ENCODE measurements around the gene SACM1L. TPM values are rescaled to one million over a fixed set of nuclear protein-coding genes. Genes with fewer than 3 reads are reported as not detected.

SACM1L gene
- total and polyA plus RNA-seq, 2 experiments from 2014 or later, result 28.1 to 61.6 TPM

DNA sequence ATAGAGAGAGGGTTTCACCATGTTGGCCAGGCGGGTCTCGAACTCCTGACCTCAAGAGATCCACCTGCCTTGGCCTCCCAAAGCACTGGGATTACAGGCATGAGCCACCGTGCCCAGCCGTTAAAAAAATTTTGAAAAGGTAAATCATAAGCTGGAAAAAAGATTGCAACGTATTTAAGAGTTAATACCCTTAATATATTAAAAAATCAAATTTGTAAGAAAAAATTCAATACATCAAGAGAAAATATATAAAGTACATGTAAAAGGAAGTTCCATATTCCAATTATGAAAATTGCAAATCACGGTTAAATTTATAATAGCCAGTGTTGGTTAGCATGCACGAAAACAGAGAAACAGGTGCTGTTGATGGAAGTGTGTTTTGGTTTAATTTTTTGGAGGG, 2.3 kb upstream of the SACM1L start:
- TF ChIP-seq, protein P1, sequence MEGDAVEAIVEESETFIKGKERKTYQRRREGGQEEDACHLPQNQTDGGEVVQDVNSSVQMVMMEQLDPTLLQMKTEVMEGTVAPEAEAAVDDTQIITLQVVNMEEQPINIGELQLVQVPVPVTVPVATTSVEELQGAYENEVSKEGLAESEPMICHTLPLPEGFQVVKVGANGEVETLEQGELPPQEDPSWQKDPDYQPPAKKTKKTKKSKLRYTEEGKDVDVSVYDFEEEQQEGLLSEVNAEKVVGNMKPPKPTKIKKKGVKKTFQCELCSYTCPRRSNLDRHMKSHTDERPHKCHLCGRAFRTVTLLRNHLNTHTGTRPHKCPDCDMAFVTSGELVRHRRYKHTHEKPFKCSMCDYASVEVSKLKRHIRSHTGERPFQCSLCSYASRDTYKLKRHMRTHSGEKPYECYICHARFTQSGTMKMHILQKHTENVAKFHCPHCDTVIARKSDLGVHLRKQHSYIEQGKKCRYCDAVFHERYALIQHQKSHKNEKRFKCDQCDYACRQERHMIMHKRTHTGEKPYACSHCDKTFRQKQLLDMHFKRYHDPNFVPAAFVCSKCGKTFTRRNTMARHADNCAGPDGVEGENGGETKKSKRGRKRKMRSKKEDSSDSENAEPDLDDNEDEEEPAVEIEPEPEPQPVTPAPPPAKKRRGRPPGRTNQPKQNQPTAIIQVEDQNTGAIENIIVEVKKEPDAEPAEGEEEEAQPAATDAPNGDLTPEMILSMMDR (IDR thresholded peaks at IDR 0.05; ENCODE audit: poor library complexity), result no peak
- TF ChIP-seq EZH2phosphoT487 (IDR thresholded peaks at IDR 0.05; ENCODE audit: low read depth, severe bottlenecking, unreplicated experiment) (no peak), EZH2 (IDR thresholded peaks at IDR 0.05; ENCODE audit: borderline replicate concordance) (no peak)
- no peak overlapping the region for H3K27ac ChIP-seq
- H3K4me3 ChIP-seq, result no peak overlapping the region
- no peaks in the 10 kb centered on the region for H3K9me2 ChIP-seq (replicated peaks; ENCODE audit: insufficient read depth)
- H3K4me2 ChIP-seq, result no peak overlapping the region
- no peak for DNase-seq (ENCODE audit: low spot score)
- H3K9me3 ChIP-seq (ENCODE audit: low read depth), result no peaks in the 10 kb centered on the region
- peaks cover 17% of the 10 kb centered on the region for H4K20me1 ChIP-seq (ENCODE audit: insufficient read depth, poor library complexity, severe bottlenecking)
- no peaks in the 10 kb centered on the region for H3K27me3 ChIP-seq
- H3K79me2 ChIP-seq, result peaks cover 24% of the 10 kb centered on the region
- H3K4me1 ChIP-seq (ENCODE audit: insufficient read depth), result peaks cover 26% of the 10 kb centered on the region
- no peaks in the 10 kb centered on the region for H3K36me3 ChIP-seq (replicated peaks; ENCODE audit: insufficient read depth, low read depth)
- no peak overlapping the region for H2AFZ ChIP-seq
- 92% methylated on average over 7 of the region's 7 CpGs for WGBS (ENCODE audit: low lambda C conversion rate, missing lambda C conversion rate)

DNA sequence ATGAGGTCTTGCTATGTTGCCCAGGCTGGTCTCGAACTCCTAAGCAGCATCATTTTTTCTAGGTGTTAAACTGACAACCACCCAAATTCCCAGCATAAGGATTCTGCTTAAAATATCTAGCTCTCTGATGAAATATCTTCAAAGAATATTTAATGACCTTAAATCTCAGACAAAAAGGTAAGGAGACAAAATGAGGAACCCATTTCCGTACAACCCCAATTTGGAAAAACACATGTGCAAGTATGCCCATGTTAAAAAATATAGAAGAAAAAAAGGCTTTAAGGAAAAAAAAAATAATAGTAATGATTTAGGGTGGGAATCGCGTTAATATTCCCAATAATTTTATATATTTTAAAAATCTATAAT, 1.4 kb upstream of the SACM1L start:
- H3K4me3 ChIP-seq, result peak overlapping the region; percentile 16
- no peak for DNase-seq (ENCODE audit: low spot score)
- H3K9me3 ChIP-seq (ENCODE audit: low read depth), result no peaks in the 10 kb centered on the region
- no peaks in the 10 kb centered on the region for H3K27me3 ChIP-seq
- peak overlapping the region; percentile 81 for H3K4me2 ChIP-seq
- TF ChIP-seq EZH2phosphoT487 (IDR thresholded peaks at IDR 0.05; ENCODE audit: low read depth, severe bottlenecking, unreplicated experiment), result no peak
- no peak for TF ChIP-seq EZH2 (IDR thresholded peaks at IDR 0.05; ENCODE audit: borderline replicate concordance)
- TF ChIP-seq, protein P1 (IDR thresholded peaks at IDR 0.05; ENCODE audit: poor library complexity), result no peak
- H3K36me3 ChIP-seq (replicated peaks; ENCODE audit: insufficient read depth, low read depth), result no peaks in the 10 kb centered on the region
- H3K27ac ChIP-seq, result no peak overlapping the region
- peaks cover 19% of the 10 kb centered on the region for H3K4me1 ChIP-seq (ENCODE audit: insufficient read depth)
- H3K9me2 ChIP-seq (replicated peaks; ENCODE audit: insufficient read depth), result no peaks in the 10 kb centered on the region
- H4K20me1 ChIP-seq (ENCODE audit: insufficient read depth, poor library complexity, severe bottlenecking), result peaks cover 21% of the 10 kb centered on the region
- 50% methylated on average over 4 of the region's 4 CpGs for WGBS (ENCODE audit: low lambda C conversion rate, missing lambda C conversion rate)
- H3K79me2 ChIP-seq, result peaks cover 33% of the 10 kb centered on the region
- no peak overlapping the region for H2AFZ ChIP-seq

DNA sequence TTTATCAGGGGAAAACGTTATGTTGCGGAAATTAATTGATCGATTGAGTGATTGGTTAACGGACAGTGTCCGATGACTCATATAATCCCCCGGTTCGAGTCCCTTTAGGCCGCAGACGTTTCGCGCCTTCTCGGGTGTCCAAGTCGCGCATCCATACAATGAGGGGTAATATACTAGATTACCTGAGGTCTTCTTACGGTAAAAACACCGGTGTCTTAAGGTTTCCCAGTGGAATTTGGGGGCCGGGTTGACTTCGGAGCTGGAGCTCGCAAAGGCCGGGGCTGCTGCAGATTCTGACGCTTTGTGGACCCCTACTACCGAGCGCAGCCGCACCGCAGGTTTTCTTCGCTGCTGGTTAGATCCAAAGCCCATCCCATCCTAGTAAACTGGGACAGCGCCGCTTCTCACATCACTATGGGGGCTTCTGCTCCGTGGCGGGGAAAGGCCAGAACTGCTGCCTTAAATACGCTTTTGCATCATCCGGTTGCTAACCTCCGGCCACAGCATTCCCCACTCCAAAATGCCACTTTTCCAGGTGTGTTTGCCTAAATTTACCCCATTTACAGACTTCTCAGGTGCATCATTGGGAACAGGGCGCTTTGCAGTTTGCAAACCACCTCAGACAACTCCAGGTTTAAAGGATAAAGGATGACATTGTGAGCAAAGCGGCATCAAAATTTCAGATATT, 858 bp upstream of the SACM1L start:
- Histone ChIP-seq H3K36me3 (replicated peaks; ENCODE audit: insufficient read depth, low read depth) (no peaks in the 10 kb centered on the region), H2AFZ (peak overlapping the region; percentile 62), H3K27ac (peak overlapping the region; percentile 33), H3K4me3 (peak overlapping the region; percentile 16), H3K9me3 (ENCODE audit: low read depth) (no peaks in the 10 kb centered on the region), H3K79me2 (peaks cover 38% of the 10 kb centered on the region), H3K4me1 (ENCODE audit: insufficient read depth) (peaks cover 19% of the 10 kb centered on the region), H3K27me3 (no peaks in the 10 kb centered on the region), H3K4me2 (peak overlapping the region; percentile 81), H4K20me1 (ENCODE audit: insufficient read depth, poor library complexity, severe bottlenecking) (peaks cover 26% of the 10 kb centered on the region), H3K9me2 (replicated peaks; ENCODE audit: insufficient read depth) (no peaks in the 10 kb centered on the region)
- peak; percentile 61 for DNase-seq (ENCODE audit: low spot score)
- TF ChIP-seq, protein P1 (IDR thresholded peaks at IDR 0.05; ENCODE audit: poor library complexity), result peak; percentile 16
- no peak for TF ChIP-seq EZH2phosphoT487 (IDR thresholded peaks at IDR 0.05; ENCODE audit: low read depth, severe bottlenecking, unreplicated experiment)
- WGBS (ENCODE audit: low lambda C conversion rate, missing lambda C conversion rate), result 4% methylated on average over 35 of the region's 35 CpGs
